ENCODE results near the gene C4BPA. TPM values are rescaled to one million over a fixed set of nuclear protein-coding genes. Genes with fewer than 3 reads are reported as not detected.

Gene C4BPA
- total RNA-seq, 1 experiment from 2014 or later: not detected

- no peaks in the 10 kb centered on the region for H4K20me1 ChIP-seq (ENCODE audit: control insufficient read depth, insufficient read depth, insufficient read length)
These were observed 48.9 kb downstream of the C4BPA start for GRCh38 chr1:207152792-207153468.

More at GRCh38 chr1:207152792-207153468, 48.9 kb downstream of the C4BPA start:
- no peak for TF ChIP-seq CTCF (conservative IDR thresholded peaks at IDR 0.05)
- no peak overlapping the region for H2BK15ac ChIP-seq (ENCODE audit: low read depth, low read length)
- no peak overlapping the region for H2BK5ac ChIP-seq (ENCODE audit: insufficient read length, low read length)
- H3K9ac ChIP-seq (ENCODE audit: extremely low read depth, insufficient read length, low read length): no peak overlapping the region
- no peaks in the 10 kb centered on the region for H3K4me1 ChIP-seq (ENCODE audit: insufficient read depth, low read length)
- DNase-seq: no peak
- no peaks in the 10 kb centered on the region for H3K79me2 ChIP-seq (ENCODE audit: insufficient read depth, low read length)
- no CpG with 5 or more reads among the region's 5 CpGs for WGBS (ENCODE audit: extremely low coverage, insufficient read length, low lambda C conversion rate)
- H3K27ac Mint-ChIP-seq: no peak overlapping the region
- H3K4me3 Mint-ChIP-seq: no peak overlapping the region
- no peak overlapping the region for H4K5ac ChIP-seq (ENCODE audit: insufficient read length, low read depth, low read length)
- H3T11ph ChIP-seq (ENCODE audit: low read length): no peak overlapping the region
- H3K79me1 ChIP-seq (ENCODE audit: insufficient read depth, low read depth, low read length, poor library complexity, severe bottlenecking): no peaks in the 10 kb centered on the region
- H3K23me2 ChIP-seq (ENCODE audit: insufficient read length, low read depth, low read length, poor library complexity, severe bottlenecking): no peaks in the 10 kb centered on the region
- H2AK5ac ChIP-seq (ENCODE audit: insufficient read length, low read length): no peak overlapping the region
- no peak overlapping the region for H3K23ac ChIP-seq (ENCODE audit: insufficient read length, low read depth, low read length)
- no peak overlapping the region for H2BK120ac ChIP-seq (ENCODE audit: low read depth, low read length, poor library complexity, severe bottlenecking)
- H3K4ac ChIP-seq (ENCODE audit: low read depth, low read length): no peak overlapping the region
- H3K18ac ChIP-seq (ENCODE audit: insufficient read length, low read depth, low read length): no peak overlapping the region
- no peak overlapping the region for H2BK12ac ChIP-seq (ENCODE audit: insufficient read length, low read depth, low read length)
- no peak overlapping the region for H3K4me2 ChIP-seq (ENCODE audit: insufficient read depth, insufficient read length, low read length)
- H3K56ac ChIP-seq (ENCODE audit: insufficient read length, low read depth, low read length): no peak overlapping the region
- H4K8ac ChIP-seq (replicated peaks; ENCODE audit: insufficient read length, low read depth, low read length): no peak overlapping the region
- H3K36me3 Mint-ChIP-seq (ENCODE audit: insufficient read depth in 1 of 3, low read depth in 3 of 3): no peaks in the 10 kb centered on the region
- H3K27me3 Mint-ChIP-seq (ENCODE audit: low read depth): no peaks in the 10 kb centered on the region; the same call in 1 of the 2 replicates
- H3K27ac ChIP-seq (ENCODE audit: insufficient read length, low read depth, low read length): no peak overlapping the region
- H3K4me1 Mint-ChIP-seq: no peaks in the 10 kb centered on the region
- H3K9me3 Mint-ChIP-seq: peaks cover 3% of the 10 kb centered on the region in 2 experiments; a peak in 3 of 5 replicates
- H4K91ac ChIP-seq (ENCODE audit: insufficient read length, low read depth, low read length): no peak overlapping the region
- no peak overlapping the region for H2AFZ ChIP-seq (ENCODE audit: low read length)
- H3K14ac ChIP-seq (ENCODE audit: insufficient read depth, low read length): no peak overlapping the region
- no peaks in the 10 kb centered on the region for H3K27me3 ChIP-seq (ENCODE audit: insufficient read depth, low read length)
- H2BK20ac ChIP-seq (ENCODE audit: low read depth, low read length, poor library complexity, severe bottlenecking): no peak overlapping the region
- no peaks in the 10 kb centered on the region for H3K9me3 ChIP-seq (ENCODE audit: control insufficient read depth, low read depth, low read length)

All from H9 (cell line).